ENCODE data around the gene ARRDC5. TPM values are rescaled to one million over a fixed set of nuclear protein-coding genes. Genes with fewer than 3 reads are reported as not detected.
"Not testable (repeated sequence)": the region's sequence is repeated elsewhere in the genome, so short reads cannot be mapped to it uniquely, and the experiment has no call there.

The ARRDC5 gene
- total and polyA plus RNA-seq, 11 donors: 0.04 to 0.70 (median 0.43) TPM; not detected in 8

- WGBS, 4 donors: 95 to 98% (median 96%) methylated on average over 4 to 11 of the region's 11 CpGs
- intact Hi-C loops (cut with DNase I): no loop called here
- Histone ChIP-seq H3K27me3 (no peaks in the 10 kb centered on the region), H3K4me3 (no peak overlapping the region), H3K4me1 (no peaks in the 10 kb centered on the region), H3K36me3 (peaks cover 0 to 80% (median 45%) of the 10 kb centered on the region in 9 donors), H3K9me3 (no peaks in the 10 kb centered on the region), H3K27ac (no peak overlapping the region)
- ATAC-seq: peak in 1 of 4 donors; percentile 18
- DNase-seq: no peak
- TF ChIP-seq POLR2A (IDR thresholded peaks at IDR 0.05) (no peak), CTCF (IDR thresholded peaks at IDR 0.05) (no peak)
Measured at GRCh38 chr19:4859697-4860096, 43.0 kb downstream of the ARRDC5 start.

DNA sequence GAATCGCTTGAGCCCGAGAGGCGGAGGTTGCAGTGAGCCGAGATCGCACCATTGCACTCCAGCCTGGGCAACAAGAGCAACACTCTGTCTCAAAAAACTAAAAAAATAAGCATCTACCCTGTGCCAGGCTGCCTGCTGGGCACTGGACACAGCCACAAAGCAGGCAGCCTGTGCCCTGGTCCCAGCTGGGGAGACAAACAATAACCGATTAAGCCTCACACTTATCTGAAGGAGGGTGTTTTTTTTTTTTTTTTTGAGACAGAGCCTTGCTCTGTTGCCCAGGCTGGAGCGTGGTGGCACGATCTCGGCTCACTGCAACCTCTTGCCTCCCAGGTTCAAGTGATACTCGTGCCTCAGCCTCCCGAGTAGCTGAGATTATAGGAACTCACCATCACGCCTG is 46.2 kb downstream of the ARRDC5 start:
- intact Hi-C loops (cut with DNase I); DNase-seq; H3K27ac ChIP-seq; H3K4me1 ChIP-seq; ATAC-seq; H3K9me3 ChIP-seq; H3K4me3 ChIP-seq; H3K27me3 ChIP-seq: not testable (repeated sequence)
- WGBS, 4 donors: 86 to 91% (median 89%) methylated on average over 12 of the region's 12 CpGs
- peaks cover 0 to 92% (median 49%) of the 10 kb centered on the region in 9 donors for H3K36me3 ChIP-seq

DNA sequence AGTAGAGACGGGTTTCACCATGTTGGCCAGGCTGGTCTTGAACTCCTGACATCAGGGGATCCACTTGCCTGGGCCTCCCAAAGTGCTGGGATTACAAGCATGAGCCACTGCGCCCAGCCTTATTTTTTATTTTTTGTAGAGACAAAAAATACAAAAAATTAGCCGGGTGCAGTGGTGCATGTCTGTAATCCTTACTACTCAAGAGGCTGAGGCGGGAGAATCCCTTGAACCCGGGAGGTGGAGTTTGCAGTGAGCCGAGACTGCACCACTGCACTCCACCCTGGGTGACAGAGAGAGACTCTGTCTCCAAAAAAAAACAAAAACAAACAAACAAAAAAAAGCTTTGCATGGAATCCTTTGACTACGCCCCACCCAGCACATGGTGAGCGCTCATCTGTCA is 49.2 kb downstream of the ARRDC5 start:
- ATAC-seq, DNase-seq, H3K9me3 ChIP-seq, H3K4me3 ChIP-seq, H3K27ac ChIP-seq, H3K4me1 ChIP-seq, H3K27me3 ChIP-seq: not testable (repeated sequence)
- intact Hi-C loops (cut with DNase I): loop anchor here in 4 of 10 donors (2.0 to 5.0 kb wide), 3 partner anchors 41 to 116 kb away; no protein-coding TSS in a partner anchor
- WGBS, 4 donors: 86 to 91% (median 90%) methylated on average over 8 of the region's 8 CpGs
- H3K36me3 ChIP-seq: peaks cover 0 to 90% (median 35%) of the 10 kb centered on the region in 9 donors

DNA sequence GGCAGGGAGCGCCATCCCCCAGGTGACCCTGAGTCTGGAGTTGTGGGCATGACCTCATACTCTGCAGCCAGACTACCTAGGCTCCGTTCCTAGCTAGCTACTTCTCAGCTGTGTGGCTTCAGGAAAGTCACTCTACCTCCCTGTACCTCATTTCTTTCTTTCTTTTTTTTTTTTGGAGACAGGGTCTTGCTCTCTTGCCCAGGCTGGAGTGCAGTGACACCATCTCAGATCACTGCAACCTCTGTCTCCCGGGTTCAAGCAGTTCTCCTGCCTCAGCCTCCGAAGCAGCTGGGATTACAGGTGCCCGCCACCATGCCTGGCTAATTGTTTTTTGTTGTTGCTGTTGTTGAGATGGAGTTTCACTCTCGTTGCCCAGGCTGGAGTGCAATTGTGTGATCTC is 50.2 kb downstream of the ARRDC5 start:
- H3K4me1 ChIP-seq: no peaks in the 10 kb centered on the region
- no peak for DNase-seq
- no peaks in the 10 kb centered on the region for H3K27me3 ChIP-seq
- no peak overlapping the region for H3K4me3 ChIP-seq
- H3K36me3 ChIP-seq: peaks cover 0 to 91% (median 37%) of the 10 kb centered on the region in 9 donors
- intact Hi-C loops (cut with DNase I): loop anchor here in 4 of 10 donors (2.0 to 5.0 kb wide), 3 partner anchors 40 to 115 kb away; no protein-coding TSS in a partner anchor
- TF ChIP-seq POLR2A (IDR thresholded peaks at IDR 0.05) (no peak), CTCF (IDR thresholded peaks at IDR 0.05) (no peak)
- 92 to 97% (median 94%) methylated on average over 6 of the region's 6 CpGs for WGBS, 4 donors
- no peaks in the 10 kb centered on the region for H3K9me3 ChIP-seq
- no peak for ATAC-seq
- H3K27ac ChIP-seq: no peak overlapping the region

DNA sequence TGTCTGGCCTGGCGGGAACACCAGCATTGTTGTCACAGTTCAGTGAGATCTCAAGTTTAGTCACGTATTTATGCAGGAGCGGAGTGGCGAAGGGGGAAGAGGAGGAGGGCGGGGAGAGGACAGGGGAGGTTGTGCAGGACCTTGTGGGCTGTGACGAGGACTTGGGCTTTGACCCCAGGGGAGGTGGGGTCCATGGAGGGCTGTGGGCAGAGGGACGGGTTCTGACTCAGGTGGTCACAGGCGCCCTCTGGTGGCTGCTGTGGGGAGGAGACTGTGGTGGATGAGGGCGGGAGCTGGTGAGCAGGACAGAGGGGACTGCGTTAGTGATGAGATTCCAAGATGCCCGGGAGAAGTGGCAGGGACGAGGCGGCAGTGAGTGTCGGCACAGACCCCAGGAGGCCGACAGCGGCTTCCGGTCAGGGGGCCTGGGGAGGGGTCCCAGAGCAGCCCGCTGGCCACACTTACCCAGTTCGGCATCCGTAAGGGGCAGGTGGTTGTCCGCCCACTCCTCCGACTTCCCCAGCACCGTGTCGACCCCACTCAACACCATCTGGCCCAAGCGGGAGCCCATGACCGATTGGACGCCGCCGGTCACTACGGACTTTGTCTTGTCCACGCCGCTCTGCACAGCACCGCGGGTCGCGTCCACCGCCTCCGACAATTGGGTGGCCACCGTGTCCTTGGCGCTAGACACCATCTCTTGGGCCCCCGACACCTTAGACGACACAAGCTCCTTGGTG is 51.0 kb downstream of the ARRDC5 start:
- Histone ChIP-seq H3K4me3 (no peak overlapping the region), H3K9me3 (no peaks in the 10 kb centered on the region), H3K4me1 (no peaks in the 10 kb centered on the region), H3K27ac (no peak overlapping the region), H3K27me3 (no peaks in the 10 kb centered on the region), H3K36me3 (peaks cover 0 to 91% (median 37%) of the 10 kb centered on the region in 9 donors)
- WGBS, 4 donors: 76 to 80% (median 77%) methylated on average over 42 of the region's 42 CpGs
- ATAC-seq (peak; percentile 69 to 87 (median 83)), DNase-seq (peak; percentile 66 to 87 (median 69))
- TF ChIP-seq CTCF (IDR thresholded peaks at IDR 0.05): peak; percentile 80 to 89 (median 86)
- no peak for TF ChIP-seq POLR2A (IDR thresholded peaks at IDR 0.05)
- intact Hi-C loops (cut with DNase I): loop anchor here (1.0 to 5.0 kb wide), 5 partner anchors 39 to 114 kb away; no protein-coding TSS in a partner anchor
